Measurements from ENCODE around the gene EXOC4.

EXOC4 gene

GRCh38 chr7:133923974-133924373 lies 671.1 kb downstream of the EXOC4 start:
- H3K27me3 Mint-ChIP-seq, result no peaks in the 10 kb centered on the region
- DNase-seq (no peak), ATAC-seq (replicated peaks) (no peak)
- H3K9me3 Mint-ChIP-seq, result peaks cover 15 to 18% of the 10 kb centered on the region in 2 donors
- no peak overlapping the region for H3K27ac Mint-ChIP-seq
- peaks cover 33 to 44% of the 10 kb centered on the region in 2 donors for H3K36me3 Mint-ChIP-seq
- H3K4me3 Mint-ChIP-seq, result no peak overlapping the region
- H3K4me1 Mint-ChIP-seq, result no peaks in the 10 kb centered on the region

GRCh38 chr7:133931053-133931452 lies 678.2 kb downstream of the EXOC4 start:
- Mint-ChIP-seq H3K27me3 (no peaks in the 10 kb centered on the region), H3K36me3 (peaks cover 9 to 15% of the 10 kb centered on the region in 2 donors), H3K4me3 (no peak overlapping the region), H3K4me1 (no peaks in the 10 kb centered on the region), H3K9me3 (no peaks in the 10 kb centered on the region), H3K27ac (no peak overlapping the region)
- ATAC-seq (replicated peaks) (no peak), DNase-seq (no peak)

GRCh38 chr7:133932591-133932990 lies 679.7 kb downstream of the EXOC4 start:
- Mint-ChIP-seq H3K27me3 (no peaks in the 10 kb centered on the region), H3K27ac (no peak overlapping the region), H3K9me3 (no peaks in the 10 kb centered on the region), H3K36me3 (peaks cover 13 to 15% of the 10 kb centered on the region in 2 donors), H3K4me3 (no peak overlapping the region), H3K4me1 (no peaks in the 10 kb centered on the region)
- DNase-seq (no peak), ATAC-seq (replicated peaks) (no peak)

GRCh38 chr7:133934262-133934976 lies 681.5 kb downstream of the EXOC4 start:
- ATAC-seq (replicated peaks), result no peak

GRCh38 chr7:133934977-133935330 lies 682.1 kb downstream of the EXOC4 start:
- no peaks in the 10 kb centered on the region for H3K27me3 Mint-ChIP-seq
- peaks cover 8 to 26% of the 10 kb centered on the region in 2 donors for H3K36me3 Mint-ChIP-seq
- no peaks in the 10 kb centered on the region for H3K9me3 Mint-ChIP-seq
- H3K27ac Mint-ChIP-seq, result no peak overlapping the region
- no peaks in the 10 kb centered on the region for H3K4me1 Mint-ChIP-seq
- no peak for ATAC-seq (replicated peaks)
- no peak overlapping the region for H3K4me3 Mint-ChIP-seq
- no peak for DNase-seq

More at GRCh38 chr7:133934262-133934976, 681.5 kb downstream of the EXOC4 start:
- DNase-seq, result no peak
- H3K9me3 Mint-ChIP-seq, result no peaks in the 10 kb centered on the region
- H3K4me1 Mint-ChIP-seq, result no peaks in the 10 kb centered on the region
- peaks cover 12 to 24% of the 10 kb centered on the region in 2 donors for H3K36me3 Mint-ChIP-seq
- no peaks in the 10 kb centered on the region for H3K27me3 Mint-ChIP-seq
- no peak overlapping the region for H3K27ac Mint-ChIP-seq
- H3K4me3 Mint-ChIP-seq, result no peak overlapping the region

- Mint-ChIP-seq H3K36me3 (peaks cover 8 to 31% of the 10 kb centered on the region in 2 donors), H3K27ac (no peak overlapping the region), H3K27me3 (no peaks in the 10 kb centered on the region), H3K9me3 (no peaks in the 10 kb centered on the region), H3K4me3 (no peak overlapping the region), H3K4me1 (no peaks in the 10 kb centered on the region)
- no peak for DNase-seq
- ATAC-seq (replicated peaks), result no peak
Measured at GRCh38 chr7:133936074-133936473, 683.2 kb downstream of the EXOC4 start.

- DNase-seq (no peak), ATAC-seq (replicated peaks) (no peak)
- Mint-ChIP-seq H3K4me3 (no peak overlapping the region), H3K27me3 (no peaks in the 10 kb centered on the region), H3K4me1 (no peaks in the 10 kb centered on the region), H3K27ac (no peak overlapping the region), H3K9me3 (no peaks in the 10 kb centered on the region), H3K36me3 (peaks cover 8 to 35% of the 10 kb centered on the region in 2 donors)
Measured at GRCh38 chr7:133937786-133938185, 684.9 kb downstream of the EXOC4 start.

- ATAC-seq (replicated peaks) (no peak), DNase-seq (no peak)
- Mint-ChIP-seq H3K4me1 (no peaks in the 10 kb centered on the region), H3K27ac (no peak overlapping the region), H3K36me3 (peaks cover 13 to 37% of the 10 kb centered on the region in 2 donors), H3K4me3 (no peak overlapping the region), H3K27me3 (no peaks in the 10 kb centered on the region), H3K9me3 (no peaks in the 10 kb centered on the region)
Measured at GRCh38 chr7:133940368-133940767, 687.5 kb downstream of the EXOC4 start.

- DNase-seq (no peak), ATAC-seq (replicated peaks) (no peak)
- Mint-ChIP-seq H3K27ac (no peak overlapping the region), H3K36me3 (peaks cover 20 to 43% of the 10 kb centered on the region in 2 donors), H3K9me3 (no peaks in the 10 kb centered on the region), H3K4me1 (no peaks in the 10 kb centered on the region), H3K4me3 (no peak overlapping the region), H3K27me3 (no peaks in the 10 kb centered on the region)
Measured at GRCh38 chr7:133941496-133941895, 688.6 kb downstream of the EXOC4 start.

GRCh38 chr7:133945497-133945896 lies 692.6 kb downstream of the EXOC4 start:
- ATAC-seq (replicated peaks), result no peak
- no peaks in the 10 kb centered on the region for H3K4me1 Mint-ChIP-seq
- no peak overlapping the region for H3K4me3 Mint-ChIP-seq
- no peaks in the 10 kb centered on the region for H3K9me3 Mint-ChIP-seq
- no peak overlapping the region for H3K27ac Mint-ChIP-seq
- DNase-seq, result no peak
- peaks cover 20 to 39% of the 10 kb centered on the region in 2 donors for H3K36me3 Mint-ChIP-seq
- H3K27me3 Mint-ChIP-seq, result no peaks in the 10 kb centered on the region

GRCh38 chr7:133947458-133948254 lies 694.8 kb downstream of the EXOC4 start:
- Mint-ChIP-seq H3K27ac (no peak overlapping the region), H3K36me3 (peaks cover 30 to 44% of the 10 kb centered on the region in 2 donors), H3K9me3 (peaks cover 0 to 3% of the 10 kb centered on the region in 2 donors), H3K27me3 (no peaks in the 10 kb centered on the region), H3K4me1 (peaks cover 0 to 5% of the 10 kb centered on the region in 2 donors), H3K4me3 (no peak overlapping the region)
- ATAC-seq (replicated peaks), result no peak
- no peak for DNase-seq

GRCh38 chr7:133948588-133948987 lies 695.7 kb downstream of the EXOC4 start:
- Mint-ChIP-seq H3K27me3 (no peaks in the 10 kb centered on the region), H3K4me1 (peaks cover 0 to 5% of the 10 kb centered on the region in 2 donors), H3K9me3 (peaks cover 0 to 3% of the 10 kb centered on the region in 2 donors), H3K27ac (no peak overlapping the region), H3K36me3 (peaks cover 32 to 47% of the 10 kb centered on the region in 2 donors), H3K4me3 (no peak overlapping the region)
- ATAC-seq (replicated peaks) (no peak), DNase-seq (no peak)

- peaks cover 35 to 58% of the 10 kb centered on the region in 2 donors for H3K36me3 Mint-ChIP-seq
- H3K9me3 Mint-ChIP-seq, result peaks cover 0 to 3% of the 10 kb centered on the region in 2 donors
- H3K4me1 Mint-ChIP-seq, result peaks cover 0 to 5% of the 10 kb centered on the region in 2 donors
- ATAC-seq (replicated peaks), result no peak
- no peak for DNase-seq
- no peaks in the 10 kb centered on the region for H3K27me3 Mint-ChIP-seq
- H3K27ac Mint-ChIP-seq, result no peak overlapping the region
- no peak overlapping the region for H3K4me3 Mint-ChIP-seq
Measured at GRCh38 chr7:133950855-133951254, 698.0 kb downstream of the EXOC4 start.

GRCh38 chr7:133955208-133955607 lies 702.3 kb downstream of the EXOC4 start:
- peaks cover 0 to 3% of the 10 kb centered on the region in 2 donors for H3K9me3 Mint-ChIP-seq
- peaks cover 0 to 5% of the 10 kb centered on the region in 2 donors for H3K4me1 Mint-ChIP-seq
- no peak for DNase-seq
- no peak overlapping the region for H3K27ac Mint-ChIP-seq
- ATAC-seq (replicated peaks), result no peak
- no peak overlapping the region for H3K4me3 Mint-ChIP-seq
- peaks cover 23 to 46% of the 10 kb centered on the region in 2 donors for H3K36me3 Mint-ChIP-seq
- H3K27me3 Mint-ChIP-seq, result no peaks in the 10 kb centered on the region

- Mint-ChIP-seq H3K9me3 (no peaks in the 10 kb centered on the region), H3K4me3 (no peak overlapping the region), H3K27ac (no peak overlapping the region), H3K4me1 (no peaks in the 10 kb centered on the region), H3K27me3 (no peaks in the 10 kb centered on the region), H3K36me3 (peaks cover 15 to 40% of the 10 kb centered on the region in 2 donors)
- DNase-seq (no peak), ATAC-seq (replicated peaks) (no peak)
Measured at GRCh38 chr7:133957845-133958244, 705.0 kb downstream of the EXOC4 start.

Data from stimulated activated naive B cell treated with anti-CD40 and anti-IgM and Interleukin-4, amounts not matched to agents 10 μg/mL and 1 μg/mL and 100 μg/mL, for 72 hours (primary cell).